Stimulated activated CD8-positive, alpha-beta memory T cell treated with anti-CD3 and anti-CD28 coated beads, Interleukin-7, amount 100 ng/mL, for 1 hour (primary cell): ENCODE results near the gene PDE9A.

ENCODE experiments used
- DNase-seq, 2 donors: peaks; one replicate each; pipeline ENCODE4 v3.0.0-alpha.2; 2020; ENCODE audit warnings: low read depth in 2 of 2

Gene PDE9A

DNA sequence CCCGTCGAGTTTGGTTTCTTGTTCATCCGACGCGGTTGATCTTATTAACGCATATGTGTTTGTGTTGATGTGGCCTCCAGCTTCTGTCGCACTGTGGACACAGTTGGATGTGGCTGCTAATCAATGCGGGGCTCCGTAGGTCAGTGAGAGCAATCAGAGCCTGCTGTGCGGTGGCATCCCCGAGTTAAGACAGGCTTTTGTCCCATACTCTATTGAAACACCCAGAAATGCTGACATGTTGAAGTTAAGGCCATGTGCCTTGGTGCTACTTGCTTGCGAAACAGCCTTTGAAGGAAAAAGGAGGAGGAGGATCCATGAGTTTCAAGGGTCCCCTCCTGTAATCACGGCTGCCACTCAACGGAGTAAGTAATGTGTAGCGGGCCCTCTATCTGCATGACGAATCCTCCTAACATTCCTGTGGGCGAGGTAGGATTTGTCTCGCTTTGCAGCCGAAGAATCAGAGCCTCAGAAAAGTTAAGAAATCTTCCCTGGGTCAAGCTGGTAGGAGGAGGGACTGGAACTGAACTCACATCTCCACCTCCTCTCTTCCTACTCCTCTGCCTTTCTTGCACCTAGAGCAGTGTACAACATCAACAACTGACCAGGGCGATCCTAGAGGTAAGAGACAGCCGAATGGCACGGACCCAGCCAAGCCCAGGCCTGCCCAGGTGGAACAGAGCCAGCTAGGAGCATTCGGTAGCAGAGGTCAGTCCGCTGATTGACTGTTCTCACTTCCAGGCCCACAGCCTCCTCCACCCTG is 19.5 kb downstream of the PDE9A start:
- DNase-seq, result no peak

DNA sequence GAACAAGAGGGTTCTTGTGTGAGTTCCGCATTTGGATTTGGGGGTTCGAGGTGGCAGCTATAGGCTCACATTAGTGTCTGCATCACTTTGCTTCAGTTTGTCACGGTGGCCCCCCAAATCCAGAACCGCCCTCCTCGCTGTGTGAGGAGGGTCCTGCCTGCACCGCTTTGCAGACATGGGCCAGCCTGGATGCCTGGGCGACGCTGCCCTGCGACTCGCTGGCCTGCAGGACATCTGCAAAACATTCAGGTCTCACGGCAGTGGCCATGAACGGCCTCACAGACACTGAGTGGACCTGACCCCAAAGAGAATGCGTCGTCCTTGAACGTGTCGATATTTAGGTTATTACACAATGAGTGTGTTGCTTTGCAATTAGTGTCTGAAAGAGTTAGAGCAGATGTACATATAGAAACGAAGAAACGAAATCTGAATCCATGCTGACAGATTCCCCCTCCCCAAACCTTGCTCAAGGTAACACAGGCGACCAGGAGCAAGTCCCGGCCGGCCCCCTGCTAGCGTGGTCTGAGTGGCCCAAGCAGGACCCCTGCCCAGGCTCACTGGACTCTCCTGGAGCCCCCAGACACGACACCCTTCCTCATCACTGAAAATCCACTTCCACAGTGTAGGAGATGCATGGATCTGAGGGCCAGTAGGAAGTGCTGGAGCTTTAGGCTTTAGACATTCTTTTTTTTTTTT is 20.4 kb downstream of the PDE9A start:
- no peak for DNase-seq

DNA sequence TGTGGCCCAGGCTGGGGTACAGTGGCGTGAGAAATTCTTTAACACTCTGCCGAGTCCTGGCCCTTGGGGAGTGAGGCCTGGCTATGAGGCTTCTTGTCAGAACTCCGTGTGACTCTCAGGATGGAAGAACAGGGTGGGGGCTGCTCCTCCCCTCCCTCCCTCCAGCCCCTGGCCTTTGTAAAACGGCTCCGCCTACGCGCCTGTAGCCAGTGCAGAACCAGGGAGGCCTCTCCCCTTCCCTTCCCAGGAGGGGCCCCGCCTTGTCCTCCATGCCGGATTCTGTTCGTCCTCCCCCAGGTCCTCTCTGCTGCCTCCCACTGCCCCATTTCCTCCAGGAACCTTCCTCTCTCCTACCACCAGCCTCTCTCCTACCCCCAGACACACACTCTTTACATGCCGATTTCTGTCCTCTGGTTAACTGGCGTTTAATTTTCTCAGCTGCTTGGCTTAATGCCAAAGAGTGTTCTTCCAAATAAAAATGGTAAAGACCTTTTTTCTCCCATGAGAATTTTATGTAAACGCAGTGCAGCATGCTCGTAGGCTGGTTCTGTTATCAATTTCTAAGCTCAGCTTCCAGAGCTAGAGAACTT is 21.0 kb downstream of the PDE9A start:
- DNase-seq, result no peak

DNA sequence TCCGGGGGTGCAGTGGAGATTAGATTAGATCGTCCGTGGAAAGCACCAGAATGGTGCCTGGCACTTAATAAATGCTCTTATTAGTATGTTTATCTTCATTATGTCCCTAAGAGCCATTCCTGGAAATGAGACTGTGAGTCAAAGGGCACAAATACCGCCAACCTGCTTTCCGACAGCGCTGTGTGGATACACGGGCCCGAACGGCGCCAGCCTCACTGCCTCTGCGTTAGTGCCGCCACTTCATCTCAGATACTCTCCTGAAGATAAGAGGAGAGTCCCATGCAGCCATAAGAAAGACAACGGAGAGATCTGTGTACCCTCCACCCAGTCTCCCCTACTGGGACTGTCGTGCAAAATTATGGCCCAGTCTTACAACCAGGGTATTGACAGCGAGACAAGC is 22.0 kb downstream of the PDE9A start:
- DNase-seq, result no peak

DNA sequence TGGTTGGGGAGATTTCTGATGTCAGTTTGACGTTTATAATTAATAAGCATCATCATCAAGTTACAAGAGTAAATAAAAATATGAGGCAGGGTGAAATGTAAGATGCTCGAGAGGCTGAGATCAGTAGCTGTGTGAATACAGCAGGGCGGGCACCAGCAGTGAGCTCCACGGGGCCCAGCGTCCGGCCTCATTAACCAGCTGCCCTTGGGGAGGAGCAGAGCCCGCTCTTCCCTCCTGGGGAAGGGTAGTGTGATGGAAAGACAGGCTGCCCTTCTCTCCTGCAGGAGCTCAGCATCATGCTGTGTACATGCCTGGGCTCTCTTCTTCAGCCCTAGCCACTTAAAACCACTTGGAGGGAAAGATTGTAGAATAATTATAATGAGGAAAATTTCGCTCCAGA is 23.4 kb downstream of the PDE9A start:
- DNase-seq, result no peak

DNA sequence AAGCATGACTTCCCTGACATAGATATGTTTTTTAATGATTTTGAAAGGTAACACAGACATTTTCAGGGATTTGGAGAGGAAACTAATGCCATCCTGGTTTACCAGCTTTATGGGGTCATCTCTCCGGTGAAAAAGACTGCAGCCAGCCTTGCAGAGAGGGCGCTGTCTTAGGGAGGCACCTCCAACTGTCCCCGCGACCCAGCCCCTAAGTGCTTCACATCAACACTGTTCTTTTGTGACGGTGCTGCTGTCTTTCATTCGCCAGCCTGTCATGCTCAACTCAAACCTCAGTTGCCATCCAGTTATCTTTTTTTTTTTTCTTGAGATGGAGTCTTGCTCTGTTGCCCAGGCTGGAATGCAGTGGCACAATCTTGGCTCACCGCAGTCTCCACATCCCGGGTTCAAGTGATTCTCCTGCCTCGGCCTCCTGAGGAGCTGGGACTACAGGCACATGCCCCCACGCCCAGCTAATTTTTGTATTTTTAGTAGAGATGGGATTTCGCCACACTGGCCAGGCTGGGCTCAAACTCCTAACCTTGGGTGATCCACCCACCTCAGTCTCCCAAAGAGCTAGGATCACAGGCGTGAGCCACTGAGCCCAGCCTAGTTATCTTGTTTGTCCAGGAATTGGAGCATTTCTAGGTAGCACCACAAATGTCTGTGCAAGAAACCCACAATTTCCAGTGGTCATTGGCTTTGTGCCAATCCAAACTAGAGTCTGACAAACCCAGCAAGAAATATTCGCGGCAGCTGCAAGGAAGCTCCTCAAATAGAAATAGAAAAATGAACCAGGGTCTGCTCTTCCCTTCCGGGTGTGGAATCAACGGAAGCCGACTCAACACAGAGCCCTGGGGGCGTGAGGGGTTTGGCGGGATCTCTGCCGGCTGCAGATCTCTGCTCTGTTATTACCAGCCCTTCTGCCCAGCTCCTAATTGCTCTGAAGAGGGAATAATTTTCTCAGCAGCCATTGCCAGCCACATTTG is 24.2 kb downstream of the PDE9A start:
- DNase-seq, result no peak

DNA sequence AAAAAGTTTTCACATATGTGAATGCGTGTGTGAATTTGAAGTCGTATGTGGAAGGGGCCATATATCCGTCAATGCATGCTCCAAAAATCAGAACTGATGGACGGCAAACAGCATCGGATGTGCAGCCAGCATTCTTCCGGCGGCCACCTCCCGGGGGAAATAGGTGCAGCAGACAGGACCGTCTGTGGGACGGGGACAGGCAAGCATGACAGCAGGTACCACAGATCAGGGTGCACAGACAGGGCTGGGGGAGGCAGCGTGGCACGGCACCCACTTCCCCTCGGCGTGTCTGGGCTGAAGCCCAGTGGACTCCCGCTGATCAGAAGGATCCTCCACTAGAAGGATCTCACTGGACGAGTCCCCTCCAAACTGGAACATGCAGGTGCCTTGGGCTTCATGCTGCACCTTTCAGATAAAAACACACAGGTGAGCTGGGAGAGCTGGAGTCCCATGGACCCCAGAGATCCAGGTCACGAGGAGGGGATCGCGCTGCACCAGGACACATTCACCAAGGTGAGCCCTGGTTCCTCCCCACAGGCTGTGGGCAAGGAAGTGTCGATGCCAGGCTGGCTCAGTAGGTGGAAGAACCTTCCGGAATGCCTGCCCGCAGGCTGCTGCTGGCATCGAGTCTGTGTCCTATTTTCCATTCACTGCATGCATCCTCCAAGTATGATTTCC is 25.3 kb downstream of the PDE9A start:
- no peak for DNase-seq

DNA sequence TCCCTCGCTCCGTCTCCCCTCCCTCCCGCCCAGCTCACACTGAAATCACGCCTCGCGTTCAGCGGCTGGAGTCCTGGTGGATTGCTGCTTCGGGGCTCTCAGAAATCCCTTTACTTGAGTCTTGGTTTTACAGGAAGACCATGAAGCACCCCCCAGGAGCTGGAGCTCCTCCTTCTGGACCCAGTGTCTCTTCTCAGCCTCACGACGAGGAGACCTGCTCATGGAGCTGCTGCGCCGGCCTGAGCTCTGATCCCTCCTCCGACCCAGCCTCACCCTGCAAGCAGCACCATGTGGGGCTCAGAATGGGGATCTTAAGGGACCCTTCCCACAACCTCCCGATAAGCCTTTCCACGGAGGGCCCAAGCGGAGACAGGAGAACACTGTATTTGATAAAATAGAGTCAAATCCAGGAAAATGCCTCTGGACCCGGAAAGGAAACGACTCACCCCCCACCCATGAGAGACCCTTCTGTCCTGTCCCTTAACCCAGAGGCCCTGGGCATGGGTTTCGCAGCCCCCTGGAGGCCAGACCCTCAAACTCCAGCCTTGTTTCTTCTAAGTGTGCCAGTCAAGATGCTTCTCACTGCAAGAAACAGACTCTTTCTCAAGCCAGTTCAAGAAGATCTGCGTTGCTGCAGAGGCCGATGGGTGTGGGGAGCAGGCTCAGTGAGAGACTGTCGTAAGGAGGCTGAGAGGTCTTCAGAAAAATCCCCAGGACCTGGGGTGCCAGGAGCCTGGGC is 26.1 kb downstream of the PDE9A start:
- DNase-seq, result no peak

DNA sequence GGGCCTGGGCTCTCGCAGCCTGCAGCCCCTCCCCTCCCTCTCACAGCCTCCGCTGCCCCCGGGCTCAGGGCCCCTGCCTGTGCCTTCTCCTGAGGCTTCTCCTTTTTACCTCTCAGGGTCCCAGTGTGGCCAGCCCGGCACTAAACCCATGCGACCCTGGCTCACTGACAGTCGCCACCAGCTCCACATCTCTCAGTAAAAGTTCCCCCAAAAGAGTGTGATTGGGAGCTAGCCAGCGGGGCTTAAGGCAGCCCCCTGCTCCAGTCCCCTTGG is 26.6 kb downstream of the PDE9A start:
- DNase-seq, result no peak

DNA sequence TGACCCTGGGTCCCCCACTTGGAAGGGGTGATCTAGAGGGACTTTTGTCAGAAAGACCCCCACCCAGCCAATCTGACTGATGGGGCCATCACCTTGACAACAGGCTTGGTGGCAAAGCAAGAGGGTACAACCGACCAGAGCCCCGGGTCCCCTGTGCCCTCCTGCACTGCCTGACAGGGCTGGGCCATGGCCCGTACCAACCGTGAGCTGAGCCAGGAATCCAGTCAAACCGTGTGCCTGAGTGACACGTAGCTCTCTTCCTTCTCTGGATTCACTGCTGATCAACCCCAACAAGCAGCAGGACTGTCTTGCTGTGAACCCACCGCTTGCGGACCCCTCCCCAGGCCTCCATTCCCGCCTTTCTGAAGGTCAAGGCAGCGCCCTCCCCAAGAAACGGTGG is 27.0 kb downstream of the PDE9A start:
- no peak for DNase-seq

DNA sequence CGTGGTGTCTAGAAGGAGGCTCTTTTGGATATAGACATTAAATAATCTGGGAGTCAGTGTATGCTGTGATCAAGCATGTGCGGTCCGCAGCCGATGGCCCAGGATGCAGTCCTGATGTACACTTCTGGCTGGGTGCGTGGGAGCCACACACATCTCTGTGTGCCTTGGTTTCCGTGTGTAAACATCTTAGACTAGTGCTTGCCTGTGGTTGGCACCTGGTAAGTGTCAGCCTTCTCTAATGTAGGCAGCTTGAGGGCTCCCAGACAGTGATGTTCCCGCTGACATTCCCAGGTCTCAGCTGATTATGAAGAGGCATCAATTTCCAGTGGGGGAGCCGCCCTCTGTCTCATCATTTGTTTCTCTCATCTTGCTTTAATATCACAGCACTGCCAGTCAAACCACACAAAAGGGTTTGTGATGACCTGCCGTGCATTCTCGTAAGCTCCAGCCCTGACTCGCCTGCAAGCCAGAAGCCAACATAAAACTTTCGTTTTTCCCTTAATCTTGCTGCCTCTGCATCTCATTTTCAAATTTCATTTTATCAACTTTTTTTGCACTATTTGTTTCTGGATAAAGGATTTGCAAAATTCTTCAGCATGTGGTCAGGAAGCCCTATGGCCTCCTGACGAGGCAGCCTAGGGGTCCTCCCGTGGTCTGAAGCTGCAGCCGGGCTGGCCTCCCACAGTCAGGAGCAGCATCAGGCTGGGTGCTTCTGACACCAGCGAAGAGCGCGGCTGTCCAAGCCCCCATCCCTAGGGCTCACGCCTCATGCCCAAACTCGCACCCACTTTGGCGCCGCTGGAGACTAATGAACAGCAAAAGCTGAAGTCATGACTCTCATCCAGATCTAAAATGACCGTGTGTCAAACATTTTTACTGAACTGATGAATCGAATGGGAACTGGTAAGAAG is 28.1 kb downstream of the PDE9A start:
- DNase-seq, result no peak

DNA sequence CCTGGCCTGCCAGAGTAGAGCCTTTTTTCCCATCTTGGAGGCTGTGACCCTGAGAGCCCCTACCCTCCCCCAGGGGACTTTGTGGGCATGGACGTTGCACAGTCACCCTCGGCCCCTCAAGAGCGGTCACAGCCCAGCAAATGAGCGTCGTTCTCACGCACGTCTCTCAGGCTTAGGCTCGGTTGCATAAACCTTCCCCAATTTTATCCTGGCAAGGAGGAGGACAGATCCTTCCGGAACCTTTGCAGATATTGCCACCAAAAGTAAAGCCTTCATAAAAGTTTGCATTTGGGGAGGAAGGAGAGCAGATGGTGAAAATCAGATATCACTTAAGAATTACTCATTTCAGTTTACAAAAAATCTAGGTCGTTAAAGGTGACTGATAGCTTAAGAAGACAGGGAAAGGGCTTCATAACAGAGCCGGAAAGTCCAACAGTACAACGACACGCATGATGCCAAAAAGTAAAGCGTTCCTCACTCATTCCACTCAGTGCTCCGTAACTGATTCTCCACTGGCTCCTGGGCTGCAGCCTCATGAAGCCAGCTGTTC is 29.3 kb downstream of the PDE9A start:
- no peak for DNase-seq

DNA sequence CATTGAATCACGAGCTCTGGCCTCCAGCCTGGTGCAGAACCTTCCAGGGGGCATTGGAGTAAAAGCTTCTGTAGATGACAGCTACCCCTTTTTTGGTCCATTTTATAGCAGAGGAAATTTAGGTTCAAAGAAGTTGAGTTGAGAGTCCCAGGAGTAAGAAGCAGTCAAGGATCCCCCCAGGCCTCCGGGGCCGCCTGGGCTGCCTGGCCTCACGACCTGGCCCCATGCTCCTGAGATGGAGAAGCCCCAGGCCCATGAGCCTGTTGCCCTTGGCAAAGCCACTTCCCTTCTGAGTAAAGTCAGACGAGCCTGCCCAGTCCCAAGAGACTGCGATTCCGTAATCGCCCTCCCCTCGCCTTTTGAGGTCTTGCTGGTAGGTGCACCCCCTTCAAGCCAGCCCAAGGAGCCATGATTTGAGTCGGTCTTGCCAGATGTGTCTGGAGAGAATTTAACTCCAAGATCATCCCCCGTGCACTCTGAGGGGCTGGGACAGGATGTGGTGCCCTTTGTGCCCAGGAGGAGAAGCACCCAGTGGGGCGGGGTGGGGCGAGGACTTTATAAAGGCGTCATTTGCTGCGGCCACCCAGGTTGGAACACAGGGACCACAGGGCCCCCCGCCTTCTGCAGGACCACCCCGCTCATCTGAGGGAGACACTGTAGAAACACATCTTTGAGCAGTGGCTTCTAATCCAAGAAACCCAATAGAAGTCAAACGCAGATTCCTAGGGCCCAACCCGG is 30.1 kb downstream of the PDE9A start:
- DNase-seq, result no peak

DNA sequence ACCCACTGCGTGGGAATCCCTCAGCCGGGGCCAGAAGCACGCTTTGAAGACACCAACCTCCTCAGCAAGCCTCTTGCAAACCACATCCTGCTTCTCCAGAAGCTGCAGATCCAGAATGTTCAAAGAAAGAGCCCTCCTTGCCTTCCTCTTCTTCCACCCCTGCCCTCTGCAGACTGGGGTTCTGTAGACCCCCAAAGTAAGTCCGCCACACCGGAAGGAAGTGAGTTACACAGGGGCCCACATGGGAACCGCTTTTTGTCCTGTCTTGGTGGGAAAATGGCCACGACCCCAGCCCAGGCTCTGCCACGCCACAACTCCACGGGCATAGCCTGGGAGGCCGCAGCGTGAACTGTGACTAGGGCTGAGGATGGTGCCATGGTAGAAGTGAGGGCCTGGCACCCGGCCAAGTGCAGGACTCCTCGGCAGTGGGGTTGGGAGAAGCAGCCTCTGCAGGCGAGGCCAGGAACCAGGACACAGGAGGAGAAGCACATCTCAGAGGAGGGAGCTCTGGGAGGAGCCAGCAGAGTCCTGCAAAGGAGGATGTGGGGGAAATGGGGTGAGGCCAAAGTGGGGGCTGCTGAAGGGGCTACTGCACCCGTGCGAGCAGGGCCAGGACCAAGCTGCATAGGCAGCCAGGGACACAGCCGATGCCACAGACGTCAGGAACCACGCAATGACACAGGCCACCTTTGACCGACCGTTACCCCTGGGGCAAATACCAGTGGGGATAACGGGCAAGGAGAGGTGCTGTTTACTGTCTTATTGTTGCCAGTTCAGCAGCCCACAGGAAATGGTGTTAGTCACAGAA is 30.9 kb downstream of the PDE9A start:
- peak in 1 of 2 donors; percentile 18 for DNase-seq

DNA sequence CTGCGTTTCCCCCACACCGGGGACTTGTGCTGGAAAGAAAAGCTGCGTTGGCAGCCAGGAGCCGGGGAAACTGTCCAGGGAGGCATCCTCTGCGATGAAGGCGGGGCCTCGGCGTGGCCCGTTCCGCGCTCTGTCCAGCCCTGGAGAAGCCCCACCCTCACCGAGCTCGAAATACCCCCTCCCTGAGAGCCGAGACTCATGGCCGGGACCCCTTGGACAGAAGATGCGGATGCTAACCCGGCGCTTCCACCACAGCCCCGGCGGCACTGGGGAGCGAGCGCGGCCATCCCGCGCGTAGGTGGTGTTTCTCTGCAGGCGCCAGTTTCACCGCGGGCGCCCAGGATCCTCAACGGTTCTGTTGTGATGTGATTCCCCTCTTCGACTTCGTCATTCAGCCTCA is 31.6 kb downstream of the PDE9A start:
- no peak for DNase-seq

DNA sequence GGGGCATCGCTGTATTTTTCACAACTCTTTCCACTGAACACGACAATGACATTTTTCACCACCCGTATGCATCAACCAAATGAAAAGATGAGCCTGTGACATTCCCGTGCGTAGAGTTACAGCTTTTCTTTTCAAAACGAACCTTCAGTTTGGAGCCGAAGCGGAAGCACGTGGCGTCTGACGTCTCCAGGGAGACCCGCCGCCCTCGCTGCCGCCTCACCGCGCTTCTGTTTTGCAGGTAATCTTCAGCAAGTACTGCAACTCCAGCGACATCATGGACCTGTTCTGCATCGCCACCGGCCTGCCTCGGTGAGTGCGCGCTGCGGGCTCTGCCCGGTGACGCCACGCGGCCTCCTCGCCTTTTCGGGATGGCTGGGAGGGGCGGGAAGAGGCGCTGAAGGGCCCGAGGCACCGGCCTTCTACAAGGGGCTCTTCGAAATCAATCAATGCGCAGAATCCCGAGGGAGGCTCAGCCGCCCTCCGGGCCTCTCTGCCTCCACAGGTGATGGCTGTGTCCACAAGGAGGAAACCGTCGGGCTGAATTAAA is 32.6 kb downstream of the PDE9A start:
- DNase-seq, result no peak

DNA sequence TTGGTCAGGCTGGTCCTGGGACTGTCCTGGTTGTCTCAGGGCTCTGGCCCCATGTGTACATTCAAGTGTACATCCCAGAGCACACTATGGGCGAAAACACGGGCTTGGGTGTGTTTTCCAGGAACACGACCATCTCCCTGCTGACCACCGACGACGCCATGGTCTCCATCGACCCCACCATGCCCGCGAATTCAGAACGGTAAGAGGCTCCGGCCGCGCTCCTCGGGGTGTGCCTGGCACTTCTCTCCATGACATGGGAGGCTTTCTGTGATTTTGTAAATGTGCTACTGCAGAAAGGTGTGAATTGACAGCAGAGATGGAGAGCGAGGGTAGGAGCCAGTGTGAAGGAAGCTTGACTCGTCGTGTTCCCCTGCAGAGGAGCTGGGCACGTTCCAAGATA is 34.4 kb downstream of the PDE9A start:
- no peak for DNase-seq
